Prostate gland (tissue), 2 donors: Measurements from ENCODE around the gene CALHM4.

Experiments used
- POLR2A ChIP-seq: fragments of 450-650 bp; IDR thresholded peaks from one replicate; pipeline ENCODE4 v1.6.1; 2016; ENCODE audit warnings: antibody characterized with exemption, mild to moderate bottlenecking
- TF ChIP-seq, protein P1 (sequence below), 4 experiments: fragments of 200-600 bp in 2 of 4; fragments of 450-650 bp in 2 of 4; sonication (generic) in 2 of 4; IDR thresholded peaks; 1 replicate in 3 of 4; 2 replicates in 1 of 4; pipeline ENCODE4 v1.5.1; 2016 to 2019; ENCODE audit warnings: antibody characterized with exemption in 4 of 4, mild to moderate bottlenecking in 2 of 4, moderate library complexity in 2 of 4

DNA sequence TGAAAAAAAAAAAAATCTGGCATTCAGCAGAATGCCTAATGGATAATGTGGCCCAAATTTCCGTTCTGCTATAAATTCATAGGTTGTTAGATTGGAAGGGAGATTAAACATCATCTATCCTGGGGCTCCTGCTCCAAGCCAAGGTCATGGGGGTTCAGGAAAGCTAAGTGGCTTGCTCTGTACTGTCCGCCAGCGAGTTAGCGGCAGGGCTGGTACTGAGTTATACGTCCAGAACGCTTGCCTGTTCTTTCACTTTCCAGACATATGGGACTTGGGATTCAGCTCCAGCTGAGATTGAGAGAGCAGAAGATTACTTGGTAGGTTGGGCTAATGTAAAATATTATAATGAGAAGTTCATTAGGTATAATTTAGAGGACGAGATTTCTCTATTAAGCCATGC lies 18.6 kb downstream of the CALHM4 start:
- TF ChIP-seq, protein P1, sequence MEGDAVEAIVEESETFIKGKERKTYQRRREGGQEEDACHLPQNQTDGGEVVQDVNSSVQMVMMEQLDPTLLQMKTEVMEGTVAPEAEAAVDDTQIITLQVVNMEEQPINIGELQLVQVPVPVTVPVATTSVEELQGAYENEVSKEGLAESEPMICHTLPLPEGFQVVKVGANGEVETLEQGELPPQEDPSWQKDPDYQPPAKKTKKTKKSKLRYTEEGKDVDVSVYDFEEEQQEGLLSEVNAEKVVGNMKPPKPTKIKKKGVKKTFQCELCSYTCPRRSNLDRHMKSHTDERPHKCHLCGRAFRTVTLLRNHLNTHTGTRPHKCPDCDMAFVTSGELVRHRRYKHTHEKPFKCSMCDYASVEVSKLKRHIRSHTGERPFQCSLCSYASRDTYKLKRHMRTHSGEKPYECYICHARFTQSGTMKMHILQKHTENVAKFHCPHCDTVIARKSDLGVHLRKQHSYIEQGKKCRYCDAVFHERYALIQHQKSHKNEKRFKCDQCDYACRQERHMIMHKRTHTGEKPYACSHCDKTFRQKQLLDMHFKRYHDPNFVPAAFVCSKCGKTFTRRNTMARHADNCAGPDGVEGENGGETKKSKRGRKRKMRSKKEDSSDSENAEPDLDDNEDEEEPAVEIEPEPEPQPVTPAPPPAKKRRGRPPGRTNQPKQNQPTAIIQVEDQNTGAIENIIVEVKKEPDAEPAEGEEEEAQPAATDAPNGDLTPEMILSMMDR (IDR thresholded peaks at IDR 0.05) = no peak
- no peak for TF ChIP-seq POLR2A
